Cortex of kidney (tissue), 1 donor: ENCODE results near the gene PHLDB2.

ENCODE experiments used
- DNase-seq: peaks from one replicate; lab custom pipeline; 2025; lab: John Stamatoyannopoulos, UW

The PHLDB2 gene

GRCh38 chr3:111999484-112000324 is 140.6 kb downstream of the PHLDB2 start:
- DNase-seq = no peak

- DNase-seq = no peak
These were observed 141.3 kb downstream of the PHLDB2 start for GRCh38 chr3:112000367-112000771.

- no peak for DNase-seq
These were observed 141.9 kb downstream of the PHLDB2 start for GRCh38 chr3:112000966-112001365.

GRCh38 chr3:112001526-112001925 is 142.5 kb downstream of the PHLDB2 start:
- no peak for DNase-seq

GRCh38 chr3:112002096-112002971 is 143.3 kb downstream of the PHLDB2 start:
- no peak for DNase-seq

GRCh38 chr3:112003321-112004080 is 144.4 kb downstream of the PHLDB2 start:
- no peak for DNase-seq

- no peak for DNase-seq
These were observed 145.1 kb downstream of the PHLDB2 start for GRCh38 chr3:112004187-112004586.

GRCh38 chr3:112004669-112005068 is 145.6 kb downstream of the PHLDB2 start:
- DNase-seq = no peak

- no peak for DNase-seq
These were observed 146.1 kb downstream of the PHLDB2 start for GRCh38 chr3:112005091-112005672.

- DNase-seq = no peak
These were observed 148.6 kb downstream of the PHLDB2 start for GRCh38 chr3:112007633-112008032.

- DNase-seq = no peak
These were observed 150.6 kb downstream of the PHLDB2 start for GRCh38 chr3:112009670-112010069.

GRCh38 chr3:112010636-112011035 is 151.6 kb downstream of the PHLDB2 start:
- DNase-seq = no peak

- DNase-seq = no peak
These were observed 152.4 kb downstream of the PHLDB2 start for GRCh38 chr3:112011376-112011940.

GRCh38 chr3:112012205-112012992 is 153.3 kb downstream of the PHLDB2 start:
- DNase-seq = no peak

GRCh38 chr3:112013058-112013783 is 154.2 kb downstream of the PHLDB2 start:
- no peak for DNase-seq

- no peak for DNase-seq
These were observed 154.7 kb downstream of the PHLDB2 start for GRCh38 chr3:112013784-112014143.

- no peak for DNase-seq
These were observed 158.0 kb downstream of the PHLDB2 start for GRCh38 chr3:112017091-112017490.

GRCh38 chr3:112018712-112019111 is 159.6 kb downstream of the PHLDB2 start:
- DNase-seq = no peak

GRCh38 chr3:112019716-112020115 is 160.7 kb downstream of the PHLDB2 start:
- no peak for DNase-seq

GRCh38 chr3:112020674-112021085 is 161.6 kb downstream of the PHLDB2 start:
- DNase-seq = no peak
